ENCODE results near the gene OLA1. TPM values are rescaled to one million over a fixed set of nuclear protein-coding genes. Genes with fewer than 3 reads are reported as not detected.

Gene OLA1
- total and polyA plus RNA-seq, 9 of the 15 experiments (the other 6 are each of a cell fraction or from before 2014, with no cell fraction given) = 208 to 353 (median 225) TPM

- TF ChIP-seq ZNF431 (CRISPR knock-in tag; IDR thresholded peaks at IDR 0.05) = 0 out of 2 replicates have a peak, but pooled peaks have one; percentile 10
- 0 out of 2 replicates have a peak, but pooled peaks have one; percentile 15 for TF ChIP-seq NR2C2 (CRISPR knock-in tag; IDR thresholded peaks at IDR 0.05)
- no peak for TF ChIP-seq NR2C2 (tag; IDR thresholded peaks at IDR 0.05)
- no peak for TF ChIP-seq ATF3 (IDR thresholded peaks at IDR 0.05)
- TF ChIP-seq ATF3 (CRISPR knock-in tag; conservative IDR thresholded peaks at IDR 0.05) = 0 out of 2 replicates have a peak, but pooled peaks have one; percentile 22
- peak; percentile 62; the same call in 1 of the 2 replicates for TF ChIP-seq FOXK1 (CRISPR knock-in tag; IDR thresholded peaks at IDR 0.05; ENCODE audit: borderline replicate concordance)
- no peak for TF ChIP-seq ZNF764 (CRISPR knock-in tag; IDR thresholded peaks at IDR 0.05; ENCODE audit: low read depth)
- peak; percentile 9; the same call in 1 of the 2 replicates for TF ChIP-seq GTF2E2 (tag; IDR thresholded peaks at IDR 0.05)
- TF ChIP-seq SMAD1 (IDR thresholded peaks at IDR 0.05; ENCODE audit: low read depth, low read length, partially characterized antibody) = peak; percentile 13
- TF ChIP-seq E2F3 (CRISPR knock-in tag; IDR thresholded peaks at IDR 0.05) = 0 out of 2 replicates have a peak, but pooled peaks have one; percentile 0
- 0 out of 2 replicates have a peak, but pooled peaks have one; percentile 40 for TF ChIP-seq CREB3 (tag; conservative IDR thresholded peaks at IDR 0.05; ENCODE audit: low read depth)
- 0 out of 2 replicates have a peak, but pooled peaks have one; percentile 11 for TF ChIP-seq ZNF586 (CRISPR knock-in tag; conservative IDR thresholded peaks at IDR 0.05)
- no peak for TF ChIP-seq TOE1 (IDR thresholded peaks at IDR 0.05; ENCODE audit: borderline replicate concordance)
- 0 out of 2 replicates have a peak, but pooled peaks have one; percentile 7 for TF ChIP-seq TOE1 (CRISPR knock-in tag; IDR thresholded peaks at IDR 0.05; ENCODE audit: borderline replicate concordance, low read depth)
- TF ChIP-seq HDAC2 (IDR thresholded peaks at IDR 0.05) = 0 out of 2 replicates have a peak, but pooled peaks have one; percentile 1
- peak; percentile 79 for TF ChIP-seq L3MBTL2 (IDR thresholded peaks at IDR 0.05)
- 0 out of 2 replicates have a peak, but pooled peaks have one; percentile 27 for TF ChIP-seq RREB1 (CRISPR knock-in tag; IDR thresholded peaks at IDR 0.05)
- TF ChIP-seq JUN (IDR thresholded peaks at IDR 0.05; ENCODE audit: borderline replicate concordance, low read depth, low read length) = no peak
- 0 out of 2 replicates have a peak, but pooled peaks have one; percentile 70 for TF ChIP-seq JUN (CRISPR knock-in tag; IDR thresholded peaks at IDR 0.05; ENCODE audit: borderline replicate concordance)
- TF ChIP-seq ZNF77 (CRISPR knock-in tag; IDR thresholded peaks at IDR 0.05) = no peak
- 0 out of 2 replicates have a peak, but pooled peaks have one; percentile 40 for TF ChIP-seq MECOM (CRISPR knock-in tag; IDR thresholded peaks at IDR 0.05)
These were observed 763 bp upstream of the OLA1 start (continued) for GRCh38 chr2:174248998-174249592.

All from K562 (cell line).